ENCODE data around the gene CWF19L1. TPM values are rescaled to one million over a fixed set of nuclear protein-coding genes. Genes with fewer than 3 reads are reported as not detected.

CWF19L1 gene
- total RNA-seq, 4 donors from 2014 or later, result 6.7 to 22.1 (median 19.4) TPM

DNA sequence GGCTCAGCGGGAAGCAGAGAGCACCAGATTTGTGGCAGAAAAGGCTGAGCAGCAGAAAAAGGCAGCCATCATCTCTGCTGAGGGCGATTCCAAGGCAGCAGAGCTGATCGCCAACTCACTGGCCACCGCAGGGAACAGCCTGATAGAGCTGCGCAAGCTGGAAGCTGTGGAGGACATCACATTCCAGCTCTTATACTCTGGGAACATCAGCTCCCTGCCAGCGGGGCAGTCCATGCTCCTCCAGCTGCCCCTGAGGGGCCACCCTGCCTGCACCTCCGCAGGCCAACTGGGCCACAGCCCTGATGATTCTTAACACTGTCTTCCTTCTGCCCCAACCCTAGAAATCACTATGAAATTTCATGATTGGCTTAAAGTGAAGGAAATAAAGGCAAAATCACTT lies 18.6 kb downstream of the CWF19L1 start:
- H3K27ac ChIP-seq, result no peak overlapping the region
- intact Hi-C loops (cut with DNase I), result no loop called here
- no peaks in the 10 kb centered on the region for H3K4me1 ChIP-seq
- H3K27me3 ChIP-seq, result no peaks in the 10 kb centered on the region
- no peak for DNase-seq
- H3K9me3 ChIP-seq, result no peaks in the 10 kb centered on the region
- TF ChIP-seq, protein P1, sequence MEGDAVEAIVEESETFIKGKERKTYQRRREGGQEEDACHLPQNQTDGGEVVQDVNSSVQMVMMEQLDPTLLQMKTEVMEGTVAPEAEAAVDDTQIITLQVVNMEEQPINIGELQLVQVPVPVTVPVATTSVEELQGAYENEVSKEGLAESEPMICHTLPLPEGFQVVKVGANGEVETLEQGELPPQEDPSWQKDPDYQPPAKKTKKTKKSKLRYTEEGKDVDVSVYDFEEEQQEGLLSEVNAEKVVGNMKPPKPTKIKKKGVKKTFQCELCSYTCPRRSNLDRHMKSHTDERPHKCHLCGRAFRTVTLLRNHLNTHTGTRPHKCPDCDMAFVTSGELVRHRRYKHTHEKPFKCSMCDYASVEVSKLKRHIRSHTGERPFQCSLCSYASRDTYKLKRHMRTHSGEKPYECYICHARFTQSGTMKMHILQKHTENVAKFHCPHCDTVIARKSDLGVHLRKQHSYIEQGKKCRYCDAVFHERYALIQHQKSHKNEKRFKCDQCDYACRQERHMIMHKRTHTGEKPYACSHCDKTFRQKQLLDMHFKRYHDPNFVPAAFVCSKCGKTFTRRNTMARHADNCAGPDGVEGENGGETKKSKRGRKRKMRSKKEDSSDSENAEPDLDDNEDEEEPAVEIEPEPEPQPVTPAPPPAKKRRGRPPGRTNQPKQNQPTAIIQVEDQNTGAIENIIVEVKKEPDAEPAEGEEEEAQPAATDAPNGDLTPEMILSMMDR (IDR thresholded peaks at IDR 0.05), result no peak
- no peak for TF ChIP-seq POLR2A (IDR thresholded peaks at IDR 0.05)
- H3K4me3 ChIP-seq, result no peak overlapping the region
- 94 to 96% methylated on average over 3 to 7 of the region's 7 CpGs for WGBS, 2 donors
- peaks cover 0 to 100% (median 38%) of the 10 kb centered on the region in 3 donors for H3K36me3 ChIP-seq

DNA sequence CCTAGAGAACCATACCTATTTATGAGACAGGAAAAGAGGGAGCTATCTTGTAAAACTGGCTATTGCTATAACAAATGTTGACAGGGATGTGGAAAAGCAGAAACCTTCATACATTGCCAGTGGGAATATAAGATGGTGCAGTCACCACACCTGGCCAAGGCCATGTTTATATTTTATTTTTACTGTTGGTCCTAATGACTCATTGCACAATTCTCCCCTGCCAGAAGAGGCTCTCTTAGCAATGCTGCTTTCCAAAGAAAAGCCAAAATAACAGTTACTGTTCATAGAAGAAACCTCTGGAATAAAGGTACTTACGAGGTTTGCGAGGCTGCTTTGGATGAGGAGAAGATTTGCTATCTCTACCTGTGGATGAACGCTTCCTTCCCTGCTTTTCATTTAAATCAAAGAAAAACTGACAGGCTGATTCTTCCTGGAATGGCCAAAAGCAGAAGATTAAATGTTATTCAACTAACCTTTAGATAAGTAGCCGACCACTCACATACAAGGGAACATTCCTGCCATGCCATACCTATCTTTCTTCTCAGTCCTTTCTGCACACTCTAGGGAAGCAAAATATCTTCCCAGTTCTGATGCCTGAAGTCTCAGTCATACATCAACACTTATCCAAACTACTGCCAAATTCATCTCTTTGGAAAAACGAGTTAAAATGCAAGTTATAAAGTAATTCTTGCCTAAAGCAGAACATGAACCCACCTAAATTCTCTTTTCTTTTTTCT lies 21.8 kb downstream of the CWF19L1 start:
- Histone ChIP-seq H3K27me3 (no peaks in the 10 kb centered on the region), H3K4me3 (no peak overlapping the region), H3K27ac (no peak overlapping the region), H3K4me1 (no peaks in the 10 kb centered on the region), H3K9me3 (no peaks in the 10 kb centered on the region), H3K36me3 (peaks cover 0 to 100% (median 38%) of the 10 kb centered on the region in 3 donors)
- DNase-seq, result no peak
- whole genome bisulfite sequencing, 2 donors, result 92 to 94% methylated on average over 5 of the region's 5 CpGs
- intact Hi-C loops (cut with DNase I), result no loop called here
- TF ChIP-seq, protein P1 (IDR thresholded peaks at IDR 0.05), result no peak
- no peak for TF ChIP-seq POLR2A (IDR thresholded peaks at IDR 0.05)

DNA sequence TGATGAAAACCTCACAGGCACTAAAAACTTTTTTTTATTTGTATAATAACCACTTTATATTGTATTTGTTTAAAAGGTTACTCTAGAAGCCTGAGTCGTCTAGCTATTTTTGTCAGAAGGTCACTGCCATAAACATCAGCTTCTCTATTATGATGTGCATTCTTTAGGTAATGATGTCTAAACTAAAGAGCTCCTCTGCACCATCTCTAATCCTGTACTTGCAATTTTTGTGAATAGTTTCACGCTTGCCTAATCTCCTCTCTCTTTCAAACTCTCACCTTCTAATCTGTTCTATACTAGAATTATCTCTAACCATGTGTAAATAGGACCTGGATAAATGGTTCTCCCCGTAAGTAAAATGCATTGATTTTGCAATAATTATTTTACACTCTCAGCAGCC lies 27.6 kb downstream of the CWF19L1 start:
- no peak for DNase-seq
- no peaks in the 10 kb centered on the region for H3K4me1 ChIP-seq
- peaks cover 5 to 100% (median 26%) of the 10 kb centered on the region in 3 donors for H3K36me3 ChIP-seq
- intact Hi-C loops (cut with DNase I), result no loop called here
- H3K9me3 ChIP-seq, result no peaks in the 10 kb centered on the region
- no peak overlapping the region for H3K27ac ChIP-seq
- TF ChIP-seq, protein P1 (IDR thresholded peaks at IDR 0.05), result no peak
- TF ChIP-seq POLR2A (IDR thresholded peaks at IDR 0.05), result no peak
- no peaks in the 10 kb centered on the region for H3K27me3 ChIP-seq
- no peak overlapping the region for H3K4me3 ChIP-seq
- 88 to 96% methylated on average over 3 of the region's 3 CpGs for WGBS, 2 donors

DNA sequence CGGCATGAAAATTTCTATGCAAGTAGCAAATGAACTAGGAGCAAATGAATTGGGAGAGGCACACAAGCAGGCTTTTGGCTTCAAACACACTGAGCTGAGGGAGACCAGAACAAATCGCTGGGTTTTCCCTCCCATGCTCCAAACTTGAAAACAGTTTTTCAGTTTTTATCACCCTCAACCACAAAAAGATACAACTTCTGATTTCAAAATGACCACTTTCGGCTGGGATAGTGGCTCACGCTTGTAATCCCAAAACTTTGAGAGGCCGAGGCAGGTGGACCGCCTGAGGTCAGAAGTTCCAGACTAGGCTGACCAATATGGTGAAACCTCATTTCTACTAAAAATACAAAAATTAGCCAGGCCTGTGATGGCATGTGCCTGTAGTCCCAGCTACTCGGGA lies 29.0 kb downstream of the CWF19L1 start:
- Histone ChIP-seq H3K36me3 (peaks cover 5 to 100% (median 18%) of the 10 kb centered on the region in 3 donors), H3K4me1 (no peaks in the 10 kb centered on the region), H3K27ac (no peak overlapping the region), H3K4me3 (no peak overlapping the region), H3K9me3 (no peaks in the 10 kb centered on the region), H3K27me3 (no peaks in the 10 kb centered on the region)
- no peak for TF ChIP-seq POLR2A (IDR thresholded peaks at IDR 0.05)
- TF ChIP-seq, protein P1 (IDR thresholded peaks at IDR 0.05), result no peak
- intact Hi-C loops (cut with DNase I), result no loop called here
- no peak for DNase-seq
- 70 to 86% methylated on average over 5 to 7 of the region's 7 CpGs for WGBS, 2 donors

DNA sequence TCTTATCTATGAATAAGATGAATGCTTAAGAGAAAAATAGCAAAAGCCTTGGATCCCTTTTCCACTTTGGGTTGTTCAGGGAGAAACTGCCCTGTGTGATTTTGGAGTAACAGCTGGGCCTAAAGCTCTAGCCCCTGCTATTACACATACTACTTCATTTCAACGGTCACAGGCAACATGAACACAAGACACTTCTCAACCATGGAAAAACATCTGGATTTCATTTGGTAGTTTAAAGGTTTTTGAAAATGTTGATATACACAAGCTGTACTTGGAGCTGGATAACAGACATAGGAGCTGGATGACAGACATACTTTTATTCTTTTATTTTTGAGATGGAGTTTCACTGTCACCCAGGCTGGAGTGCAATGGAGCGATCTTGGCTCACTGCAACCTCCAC lies 35.3 kb downstream of the CWF19L1 start:
- Histone ChIP-seq H3K4me1 (peaks cover 7 to 26% (median 8%) of the 10 kb centered on the region in 3 donors), H3K27me3 (no peaks in the 10 kb centered on the region), H3K36me3 (peaks cover 0 to 62% (median 2%) of the 10 kb centered on the region in 3 donors), H3K27ac (no peak overlapping the region), H3K9me3 (no peaks in the 10 kb centered on the region), H3K4me3 (no peak overlapping the region)
- WGBS, 2 donors, result 73 to 75% methylated on average over 2 of the region's 2 CpGs
- no peak for TF ChIP-seq POLR2A (IDR thresholded peaks at IDR 0.05)
- TF ChIP-seq, protein P1 (IDR thresholded peaks at IDR 0.05), result no peak
- DNase-seq, result no peak
- intact Hi-C loops (cut with DNase I), result no loop called here

Data from esophagus squamous epithelium (tissue), 5 donors.